ENCODE results near the gene REN.

The REN gene

GRCh38 chr1:204130981-204131892 lies 34.9 kb downstream of the REN start:
- DNase-seq, result no peak

GRCh38 chr1:204130178-204130577 lies 36.0 kb downstream of the REN start:
- DNase-seq, result peak; percentile 29

GRCh38 chr1:204128964-204129896 lies 36.9 kb downstream of the REN start:
- DNase-seq, result peak; percentile 76

GRCh38 chr1:204128464-204128963 lies 37.6 kb downstream of the REN start:
- DNase-seq, result no peak

- DNase-seq, result peak; percentile 67
Measured at GRCh38 chr1:204127597-204128242, 38.4 kb downstream of the REN start.

- DNase-seq, result no peak
Measured at GRCh38 chr1:204126956-204127355, 39.2 kb downstream of the REN start.

GRCh38 chr1:204126386-204126785 lies 39.8 kb downstream of the REN start:
- no peak for DNase-seq

GRCh38 chr1:204125759-204126351 lies 40.3 kb downstream of the REN start:
- no peak for DNase-seq

GRCh38 chr1:204124639-204125038 lies 41.5 kb downstream of the REN start:
- DNase-seq, result no peak

- DNase-seq, result no peak
Measured at GRCh38 chr1:204123376-204123775, 42.8 kb downstream of the REN start.

GRCh38 chr1:204121840-204122555 lies 44.1 kb downstream of the REN start:
- no peak for DNase-seq

- no peak for DNase-seq
Measured at GRCh38 chr1:204116539-204116938, 49.6 kb downstream of the REN start.

GRCh38 chr1:204115116-204115515 lies 51.0 kb downstream of the REN start:
- no peak for DNase-seq

GRCh38 chr1:204114606-204115005 lies 51.5 kb downstream of the REN start:
- DNase-seq, result no peak

GRCh38 chr1:204113896-204114295 lies 52.2 kb downstream of the REN start:
- no peak for DNase-seq

- DNase-seq, result no peak
Measured at GRCh38 chr1:204112876-204113730, 53.0 kb downstream of the REN start.

- DNase-seq, result no peak
Measured at GRCh38 chr1:204110894-204111633, 55.1 kb downstream of the REN start.

- DNase-seq, result peak; percentile 94
Measured at GRCh38 chr1:204108312-204109141, 57.6 kb downstream of the REN start.

GRCh38 chr1:204107892-204108291 lies 58.2 kb downstream of the REN start:
- DNase-seq, result no peak
